Measurements from ENCODE around the gene CEP170B. TPM values are rescaled to one million over a fixed set of nuclear protein-coding genes. Genes with fewer than 3 reads are reported as not detected.
"Not testable (repeated sequence)": the region's sequence is repeated elsewhere in the genome, so short reads cannot be mapped to it uniquely, and the experiment has no call there.

CEP170B gene
- total and polyA plus RNA-seq, 5 experiments from 2014 or later: 0.03 to 4.8 (median 2.3) TPM; not detected in 1

DNA sequence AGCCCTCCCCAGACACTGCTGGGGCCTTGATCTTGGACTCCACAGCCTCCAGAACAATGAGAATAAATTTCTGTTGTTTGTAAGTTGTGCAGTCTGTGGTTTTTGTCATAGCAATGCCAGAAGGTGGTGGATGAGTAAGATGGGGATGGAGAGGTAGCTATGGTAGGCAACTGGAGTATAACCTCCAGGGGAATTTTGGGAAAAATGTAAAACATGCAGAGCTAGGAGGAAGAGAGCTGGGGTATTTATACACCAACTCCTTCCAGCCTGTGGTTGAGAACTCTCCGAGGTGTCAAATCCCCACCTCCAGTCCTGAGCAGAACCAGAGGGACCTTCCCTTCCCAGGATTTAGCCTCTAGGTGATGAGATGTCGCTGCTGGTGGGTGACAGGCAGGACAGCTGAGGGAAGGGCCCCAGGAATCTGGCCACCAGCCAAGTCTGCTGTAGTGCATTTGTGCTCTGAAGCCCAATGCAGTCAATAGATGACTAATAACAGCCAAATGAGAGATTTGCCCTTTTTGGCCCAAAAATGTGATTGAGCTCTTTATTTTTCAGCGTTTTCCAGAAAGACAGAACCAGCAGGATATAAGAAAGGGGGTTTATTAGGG lies 19.1 kb upstream of the CEP170B start:
- ATAC-seq: no peak
- DNase-seq: no peak
- peaks cover 12 to 73% (median 37%) of the 10 kb centered on the region in 5 donors for H3K27me3 Mint-ChIP-seq
- H3K4me3 Mint-ChIP-seq: no peak overlapping the region
- POLR2A ChIA-PET: no interaction called here
- no peak overlapping the region for H3K27ac Mint-ChIP-seq
- H3K4me1 Mint-ChIP-seq: peaks cover 5 to 8% (median 5%) of the 10 kb centered on the region in 4 donors
- H3K36me3 Mint-ChIP-seq: peaks cover 0 to 5% (median 3%) of the 10 kb centered on the region in 3 donors
- no peaks in the 10 kb centered on the region for H3K9me3 Mint-ChIP-seq

GRCh38 chr14:104852280-104852663 lies 12.8 kb upstream of the CEP170B start:
- Mint-ChIP-seq H3K27me3 (peaks cover 4 to 18% (median 6%) of the 10 kb centered on the region in 5 donors), H3K4me1 (no peaks in the 10 kb centered on the region), H3K4me3 (no peak overlapping the region), H3K27ac (no peak overlapping the region), H3K9me3 (no peaks in the 10 kb centered on the region), H3K36me3 (no peaks in the 10 kb centered on the region)
- ATAC-seq: no peak
- DNase-seq: peak in 1 of 10 donors; percentile 11
- POLR2A ChIA-PET: no interaction called here

DNA sequence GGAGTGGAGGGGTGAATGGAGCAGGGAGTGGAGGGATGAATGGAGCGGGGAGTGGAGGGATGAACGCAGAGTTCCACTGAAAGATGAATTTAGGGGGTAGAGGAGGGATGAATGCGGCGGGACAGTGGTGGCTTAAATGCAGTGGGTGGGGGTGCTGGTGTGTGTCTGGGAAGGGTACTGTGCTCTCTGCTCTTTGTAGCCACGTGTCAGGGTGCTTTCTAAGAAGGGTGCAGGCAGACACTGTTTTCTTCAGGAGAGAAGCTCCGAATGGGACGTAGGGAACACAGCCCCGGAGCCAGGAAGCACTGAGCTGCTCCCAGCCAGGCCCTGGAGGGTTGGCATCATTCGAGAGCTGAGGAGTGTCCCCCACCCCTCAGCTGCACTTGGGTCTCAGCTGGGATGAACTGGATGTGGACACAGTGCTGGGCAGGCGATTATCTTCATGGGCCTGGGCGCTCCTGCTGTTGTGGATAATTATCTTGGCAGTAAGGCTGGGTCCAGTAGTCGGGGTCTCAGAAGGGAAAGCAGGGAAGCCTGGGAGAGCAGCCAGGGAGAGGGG lies 9.5 kb upstream of the CEP170B start:
- POLR2A ChIA-PET: no interaction called here
- Mint-ChIP-seq H3K27me3 (peaks cover 2 to 8% (median 6%) of the 10 kb centered on the region in 5 donors), H3K4me1 (no peaks in the 10 kb centered on the region), H3K27ac (no peak overlapping the region), H3K9me3 (no peaks in the 10 kb centered on the region), H3K36me3 (no peaks in the 10 kb centered on the region), H3K4me3 (no peak overlapping the region)
- no peak for ATAC-seq
- DNase-seq: peak in 1 of 10 donors; percentile 38

DNA sequence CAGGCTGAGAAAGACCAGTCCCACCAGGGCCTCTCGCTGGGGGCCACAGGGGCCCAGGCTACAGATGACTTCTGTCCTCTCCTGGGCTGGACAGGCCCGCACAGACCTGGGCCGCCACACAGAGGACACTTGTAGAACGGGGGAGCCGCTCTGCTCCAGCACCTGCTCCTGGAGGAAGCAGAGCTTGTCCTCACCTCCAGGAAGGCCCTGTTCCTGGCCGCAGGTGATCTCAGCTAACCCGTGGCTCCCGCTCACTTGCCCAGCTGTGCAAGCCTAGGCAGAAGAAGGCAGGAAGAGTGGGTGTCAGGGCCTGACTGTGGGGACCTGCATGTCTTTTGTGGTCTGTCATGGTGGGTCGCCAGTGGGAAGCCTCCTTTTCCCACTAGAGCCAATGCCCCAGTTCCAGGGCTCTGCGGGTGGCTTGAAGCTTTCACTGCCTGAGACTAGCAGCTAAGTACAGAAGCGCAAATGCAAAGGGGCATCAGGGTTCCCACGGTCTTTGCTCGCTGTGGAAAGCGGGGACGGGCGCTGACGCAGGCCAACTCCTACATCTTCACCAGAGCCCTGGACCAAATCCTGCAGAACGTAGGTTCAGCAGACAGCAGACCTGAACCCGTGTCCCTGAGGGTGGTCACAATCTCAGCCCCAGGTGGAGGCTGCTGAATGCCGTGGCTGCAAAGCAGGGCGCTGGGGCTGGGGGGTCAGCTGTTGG lies 8.8 kb upstream of the CEP170B start:
- POLR2A ChIA-PET: no interaction called here
- peak in 1 of 10 donors; percentile 56 for DNase-seq
- no peaks in the 10 kb centered on the region for H3K36me3 Mint-ChIP-seq
- no peaks in the 10 kb centered on the region for H3K4me1 Mint-ChIP-seq
- no peak overlapping the region for H3K4me3 Mint-ChIP-seq
- no peak for ATAC-seq
- H3K9me3 Mint-ChIP-seq: no peaks in the 10 kb centered on the region
- H3K27ac Mint-ChIP-seq: no peak overlapping the region
- H3K27me3 Mint-ChIP-seq: peaks cover 2 to 8% (median 6%) of the 10 kb centered on the region in 5 donors

GRCh38 chr14:104856869-104857860 lies 7.9 kb upstream of the CEP170B start:
- H3K9me3 Mint-ChIP-seq: no peaks in the 10 kb centered on the region
- H3K27ac Mint-ChIP-seq: no peak overlapping the region
- DNase-seq: peak in 1 of 10 donors; percentile 8
- ATAC-seq: no peak
- no peaks in the 10 kb centered on the region for H3K4me1 Mint-ChIP-seq
- POLR2A ChIA-PET: no interaction called here
- no peaks in the 10 kb centered on the region for H3K36me3 Mint-ChIP-seq
- H3K27me3 Mint-ChIP-seq: peaks cover 1 to 8% (median 5%) of the 10 kb centered on the region in 5 donors
- H3K4me3 Mint-ChIP-seq: no peak overlapping the region

DNA sequence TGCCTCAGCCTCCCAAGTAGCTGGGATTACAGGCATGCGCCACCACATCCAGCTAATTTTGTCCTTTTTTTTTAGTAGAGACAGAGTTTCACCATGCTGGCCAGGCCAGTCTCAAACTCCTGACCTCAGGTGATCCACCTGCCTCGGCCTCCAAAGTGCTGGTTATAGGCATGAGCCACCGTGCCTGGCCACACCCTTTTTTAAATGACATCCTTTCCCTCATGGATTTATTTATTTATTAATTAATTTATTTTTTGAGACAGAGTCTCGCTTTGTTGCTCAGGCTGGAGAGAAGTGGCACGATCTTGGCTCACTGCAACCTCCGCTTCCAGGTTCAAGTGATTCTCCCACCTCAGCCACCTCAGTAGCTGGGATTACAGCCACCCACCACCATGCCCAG lies 7.1 kb upstream of the CEP170B start:
- DNase-seq: peak in 1 of 10 donors; percentile 2
- H3K27me3 Mint-ChIP-seq, H3K27ac Mint-ChIP-seq, H3K4me1 Mint-ChIP-seq, H3K36me3 Mint-ChIP-seq, ATAC-seq, H3K9me3 Mint-ChIP-seq, H3K4me3 Mint-ChIP-seq, POLR2A ChIA-PET: not testable (repeated sequence)

- H3K36me3 Mint-ChIP-seq: no peaks in the 10 kb centered on the region
- no peak for ATAC-seq
- DNase-seq: no peak
- H3K27me3 Mint-ChIP-seq: peaks cover 0 to 2% (median 1%) of the 10 kb centered on the region in 5 donors
- no peak overlapping the region for H3K4me3 Mint-ChIP-seq
- no peaks in the 10 kb centered on the region for H3K9me3 Mint-ChIP-seq
- H3K4me1 Mint-ChIP-seq: peaks cover 0 to 2% (median under 1%) of the 10 kb centered on the region in 4 donors
- no peak overlapping the region for H3K27ac Mint-ChIP-seq
- POLR2A ChIA-PET: no interaction called here
Observed at GRCh38 chr14:104858811-104859426, 6.1 kb upstream of the CEP170B start.

DNA sequence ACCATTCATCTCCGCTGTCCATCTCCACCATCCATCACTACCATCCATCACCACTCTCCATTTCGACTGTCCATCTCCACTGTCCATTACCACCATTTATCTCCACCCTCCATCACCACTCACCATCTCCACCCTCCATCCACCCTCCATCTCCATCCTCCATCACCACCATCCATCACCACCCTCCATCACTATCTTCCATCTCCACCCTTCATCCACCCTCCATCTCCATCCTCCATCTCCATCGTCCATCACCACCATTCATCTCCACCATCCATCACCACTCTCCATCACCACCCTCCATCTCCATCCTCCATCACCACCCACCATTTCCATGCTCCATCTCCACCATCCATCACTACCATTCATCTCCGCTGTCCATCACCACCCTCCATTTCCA lies 5.2 kb upstream of the CEP170B start:
- H3K27me3 Mint-ChIP-seq: peaks cover 0 to 4% (median 0%) of the 10 kb centered on the region in 5 donors
- H3K4me1 Mint-ChIP-seq: peaks cover 1 to 6% (median 3%) of the 10 kb centered on the region in 4 donors
- DNase-seq (peak in 1 of 10 donors; percentile 1), ATAC-seq (no peak)
- no peaks in the 10 kb centered on the region for H3K36me3 Mint-ChIP-seq
- no peak overlapping the region for H3K4me3 Mint-ChIP-seq
- no peaks in the 10 kb centered on the region for H3K9me3 Mint-ChIP-seq
- POLR2A ChIA-PET: no interaction called here
- no peak overlapping the region for H3K27ac Mint-ChIP-seq

DNA sequence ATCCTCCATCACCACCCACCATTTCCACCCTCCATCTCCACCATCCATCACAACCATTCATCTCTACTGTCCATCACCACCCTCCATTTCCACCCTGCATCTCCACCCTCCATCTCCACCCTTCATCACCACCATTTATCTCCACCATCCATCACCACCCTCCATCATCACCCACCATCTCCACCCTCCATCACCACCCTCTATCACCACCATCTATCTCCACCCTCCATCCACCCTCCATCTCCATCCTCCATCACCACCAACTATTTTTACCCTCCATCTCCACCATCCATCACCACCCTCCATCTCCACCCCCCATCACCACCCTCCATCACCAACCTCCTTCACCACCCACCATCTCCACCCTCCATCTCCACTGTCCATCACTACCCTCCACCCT lies 4.7 kb upstream of the CEP170B start:
- no peak overlapping the region for H3K27ac Mint-ChIP-seq
- H3K27me3 Mint-ChIP-seq: peaks cover 0 to 4% (median 0%) of the 10 kb centered on the region in 5 donors
- POLR2A ChIA-PET: no interaction called here
- peak in 1 of 10 donors; percentile 13 for DNase-seq
- peaks cover 1 to 6% (median 3%) of the 10 kb centered on the region in 4 donors for H3K4me1 Mint-ChIP-seq
- H3K4me3 Mint-ChIP-seq: no peak overlapping the region
- no peaks in the 10 kb centered on the region for H3K9me3 Mint-ChIP-seq
- no peak for ATAC-seq
- no peaks in the 10 kb centered on the region for H3K36me3 Mint-ChIP-seq

- Mint-ChIP-seq H3K27ac (no peak overlapping the region), H3K4me1 (peaks cover 7 to 12% (median 9%) of the 10 kb centered on the region in 4 donors), H3K36me3 (no peaks in the 10 kb centered on the region), H3K9me3 (peaks cover 0 to 3% (median 0%) of the 10 kb centered on the region in 9 donors), H3K27me3 (peaks cover 1 to 22% (median 12%) of the 10 kb centered on the region in 5 donors), H3K4me3 (peak overlapping the region in 8 of 10 donors; percentile 3 to 63 (median 34))
- ATAC-seq: no peak
- POLR2A ChIA-PET: no interaction called here
- peak in 1 of 10 donors; percentile 41 for DNase-seq
Observed at GRCh38 chr14:104863131-104863862, 1.8 kb upstream of the CEP170B start.

DNA sequence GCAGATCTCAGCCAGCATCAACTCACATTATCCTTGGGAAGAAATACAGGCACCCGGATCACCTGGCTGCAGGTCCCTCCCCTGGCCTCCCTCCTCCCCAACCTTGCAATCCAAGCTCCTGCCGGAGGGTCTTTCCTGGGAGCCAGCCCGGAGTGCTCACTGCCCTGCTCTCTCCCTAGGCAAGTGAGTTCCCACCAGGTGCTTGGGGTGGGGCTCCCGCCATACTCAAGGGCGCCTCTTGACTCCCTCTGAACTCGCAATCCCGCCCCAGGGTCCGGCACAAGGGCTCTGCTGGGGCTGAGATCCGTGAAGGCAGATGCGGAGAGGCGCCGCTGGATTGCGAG lies 1.2 kb upstream of the CEP170B start:
- Mint-ChIP-seq H3K27me3 (peaks cover 1 to 27% (median 12%) of the 10 kb centered on the region in 5 donors), H3K27ac (peak overlapping the region in 2 of 10 donors; percentile 43 to 49), H3K36me3 (no peaks in the 10 kb centered on the region), H3K4me1 (peaks cover 7 to 12% (median 9%) of the 10 kb centered on the region in 4 donors), H3K4me3 (peak overlapping the region in 9 of 10 donors; percentile 11 to 66 (median 54)), H3K9me3 (peaks cover 0 to 3% (median 0%) of the 10 kb centered on the region in 9 donors)
- POLR2A ChIA-PET: no interaction called here
- DNase-seq: no peak
- ATAC-seq: no peak
